ENCODE measurements around the gene SUCLG1.

DNA sequence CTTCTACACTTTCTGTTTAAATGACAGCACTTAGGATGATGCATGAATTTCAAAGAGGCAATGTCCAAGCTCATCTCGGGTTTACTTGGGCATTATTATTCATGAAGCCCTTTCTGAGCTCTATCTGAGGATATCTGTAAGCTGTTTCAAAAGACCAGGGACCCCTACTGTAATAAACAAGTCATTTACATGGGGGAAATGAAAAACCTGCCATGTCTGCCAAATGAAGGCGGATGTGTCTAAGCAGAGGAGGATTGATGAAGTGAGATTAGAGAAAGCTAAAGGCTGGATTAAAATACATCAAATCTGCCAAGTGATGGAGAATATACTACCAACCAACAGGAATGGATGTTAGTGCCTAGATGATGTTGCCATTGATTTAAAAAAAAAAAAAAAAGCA lies 64.5 kb downstream of the SUCLG1 start:
- TF ChIP-seq, protein P1, sequence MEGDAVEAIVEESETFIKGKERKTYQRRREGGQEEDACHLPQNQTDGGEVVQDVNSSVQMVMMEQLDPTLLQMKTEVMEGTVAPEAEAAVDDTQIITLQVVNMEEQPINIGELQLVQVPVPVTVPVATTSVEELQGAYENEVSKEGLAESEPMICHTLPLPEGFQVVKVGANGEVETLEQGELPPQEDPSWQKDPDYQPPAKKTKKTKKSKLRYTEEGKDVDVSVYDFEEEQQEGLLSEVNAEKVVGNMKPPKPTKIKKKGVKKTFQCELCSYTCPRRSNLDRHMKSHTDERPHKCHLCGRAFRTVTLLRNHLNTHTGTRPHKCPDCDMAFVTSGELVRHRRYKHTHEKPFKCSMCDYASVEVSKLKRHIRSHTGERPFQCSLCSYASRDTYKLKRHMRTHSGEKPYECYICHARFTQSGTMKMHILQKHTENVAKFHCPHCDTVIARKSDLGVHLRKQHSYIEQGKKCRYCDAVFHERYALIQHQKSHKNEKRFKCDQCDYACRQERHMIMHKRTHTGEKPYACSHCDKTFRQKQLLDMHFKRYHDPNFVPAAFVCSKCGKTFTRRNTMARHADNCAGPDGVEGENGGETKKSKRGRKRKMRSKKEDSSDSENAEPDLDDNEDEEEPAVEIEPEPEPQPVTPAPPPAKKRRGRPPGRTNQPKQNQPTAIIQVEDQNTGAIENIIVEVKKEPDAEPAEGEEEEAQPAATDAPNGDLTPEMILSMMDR (IDR thresholded peaks at IDR 0.05): no peak
- TF ChIP-seq POLR2AphosphoS5 (IDR thresholded peaks at IDR 0.05; ENCODE audit: low read depth, low read length) (no peak), SIN3A (IDR thresholded peaks at IDR 0.05; ENCODE audit: borderline replicate concordance, insufficient read depth, low read depth, low read length) (no peak)
